GM19463 (cell line): ENCODE measurements around the gene SEMA4D.

Source experiments
- ATAC-seq: cut with Tn5 transposase; IDR thresholded peaks from one replicate; pipeline ENCODE4 v1.9.1; 2021; ENCODE audit warnings: mild to moderate bottlenecking, moderate library complexity; ENCODE audit not compliant: unreplicated experiment

Gene SEMA4D

DNA sequence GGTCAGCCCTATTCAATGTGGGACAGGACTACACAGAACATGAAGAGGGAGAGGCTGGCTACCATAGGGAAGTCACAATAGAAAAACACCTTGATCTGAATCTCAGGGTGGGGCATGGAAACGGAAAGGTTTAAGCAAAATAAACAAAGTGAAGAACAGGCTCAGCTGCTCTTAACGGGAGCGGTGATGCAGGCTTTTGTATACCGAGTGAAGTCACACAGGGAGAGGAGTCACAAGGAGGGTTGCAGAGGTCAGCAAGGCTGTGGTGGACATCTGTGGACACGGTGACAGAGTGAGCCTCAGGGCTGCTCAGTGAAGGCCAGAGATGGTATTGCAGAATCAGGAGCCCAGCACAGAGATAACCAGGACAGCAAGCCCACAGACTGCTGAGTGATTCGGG is 30.6 kb upstream of the SEMA4D start:
- no peak for ATAC-seq

DNA sequence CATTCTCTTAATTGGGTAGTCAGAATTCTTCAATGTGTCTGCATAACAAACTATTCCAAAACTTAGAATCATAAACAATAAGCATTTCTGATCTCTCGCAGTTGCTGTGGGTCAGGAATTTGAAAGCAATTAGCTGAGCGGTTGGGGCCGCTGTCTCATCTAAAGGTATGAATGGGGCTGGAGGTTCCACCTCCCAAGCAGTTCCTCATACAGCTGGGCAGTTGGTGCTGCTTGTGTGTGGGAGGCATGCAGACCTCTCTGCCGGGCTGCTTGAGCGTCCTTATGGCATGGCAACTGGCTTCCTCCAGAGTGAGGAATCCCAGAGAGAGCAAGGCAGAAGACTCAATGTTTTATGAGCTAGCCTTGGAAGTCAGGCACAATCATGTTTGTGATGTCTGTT is 30.2 kb upstream of the SEMA4D start:
- ATAC-seq, result no peak

DNA sequence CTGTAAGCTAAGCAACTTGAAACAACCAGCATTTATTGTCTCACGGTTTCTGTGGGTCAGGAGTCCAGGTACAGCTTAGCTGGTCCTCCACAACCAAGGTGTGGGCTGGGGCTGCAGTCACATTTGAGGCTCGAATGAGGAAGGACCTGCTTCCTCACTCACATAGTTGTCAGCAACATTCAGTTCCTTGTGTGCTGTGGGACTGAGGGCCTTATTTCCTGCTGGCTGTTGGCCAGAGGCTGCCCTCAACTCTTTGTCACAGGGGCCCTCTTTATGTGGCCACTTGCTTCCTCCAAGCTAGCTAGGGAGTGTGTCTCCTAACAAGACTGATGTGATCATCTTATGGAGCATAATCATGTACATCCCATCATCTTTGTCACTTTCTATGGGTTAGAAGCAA is 29.2 kb upstream of the SEMA4D start:
- ATAC-seq, result no peak

DNA sequence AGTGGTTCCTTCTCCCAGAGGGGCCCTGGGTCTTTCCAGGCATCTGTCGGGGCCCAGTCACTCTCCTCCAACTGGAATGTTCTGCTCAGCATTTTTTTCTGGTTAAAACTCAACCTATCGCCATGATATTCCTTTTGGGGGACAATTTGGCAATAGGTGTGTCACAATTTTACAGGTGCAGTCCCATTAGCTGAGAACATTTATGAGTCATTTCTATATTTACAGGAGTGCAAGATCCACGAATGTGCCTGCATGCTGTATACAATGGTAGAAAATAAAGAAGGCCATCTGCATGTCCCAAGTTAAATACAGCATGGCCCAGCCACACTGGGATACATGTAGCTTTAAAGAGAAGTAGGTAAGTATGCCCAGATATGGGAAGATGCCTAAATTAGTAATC is 28.8 kb upstream of the SEMA4D start:
- no peak for ATAC-seq

DNA sequence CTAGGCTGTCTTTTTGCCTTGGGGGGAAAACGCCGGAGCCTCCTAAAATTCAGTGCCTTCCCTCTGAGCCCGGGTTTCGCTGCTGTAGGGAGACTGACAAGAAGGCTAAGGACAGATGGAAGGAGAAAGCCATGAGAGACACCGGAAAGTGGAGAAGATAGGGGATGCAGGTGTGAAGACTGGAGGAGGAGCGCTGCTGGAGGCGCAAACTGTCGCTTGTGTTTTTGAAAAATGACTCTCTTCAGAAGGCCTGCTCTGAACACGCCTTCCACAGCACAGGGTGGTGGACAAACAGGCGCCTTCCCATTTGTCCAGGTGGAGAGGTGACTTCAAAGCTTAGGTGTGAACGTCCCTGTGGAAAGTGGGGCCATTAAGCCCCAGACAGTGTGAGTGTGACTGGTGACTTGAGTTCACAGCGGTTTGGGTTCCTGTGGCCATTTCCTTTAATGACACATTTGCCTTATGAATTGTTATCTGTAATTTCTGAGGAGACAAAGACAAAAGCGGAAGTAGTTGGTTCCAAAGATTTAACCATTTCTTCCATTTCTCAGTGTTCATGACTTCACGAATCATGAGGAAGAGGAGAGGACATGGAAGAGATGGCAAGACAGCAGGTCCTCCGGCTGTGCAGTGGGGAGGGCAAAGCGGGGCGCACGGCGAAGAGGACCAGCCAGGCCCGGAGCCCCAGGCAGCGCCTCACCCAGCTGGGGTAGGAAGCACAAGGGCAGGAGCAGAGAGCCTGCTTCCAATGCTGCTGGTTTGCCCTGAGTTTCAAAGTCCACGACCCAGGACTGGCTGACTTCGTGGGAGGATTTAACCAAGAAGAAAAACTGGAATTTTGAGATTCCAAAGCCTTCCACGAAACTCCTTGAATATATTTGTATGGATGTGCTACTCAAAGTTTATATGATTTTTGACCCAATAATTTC is 27.8 kb upstream of the SEMA4D start:
- no peak for ATAC-seq

DNA sequence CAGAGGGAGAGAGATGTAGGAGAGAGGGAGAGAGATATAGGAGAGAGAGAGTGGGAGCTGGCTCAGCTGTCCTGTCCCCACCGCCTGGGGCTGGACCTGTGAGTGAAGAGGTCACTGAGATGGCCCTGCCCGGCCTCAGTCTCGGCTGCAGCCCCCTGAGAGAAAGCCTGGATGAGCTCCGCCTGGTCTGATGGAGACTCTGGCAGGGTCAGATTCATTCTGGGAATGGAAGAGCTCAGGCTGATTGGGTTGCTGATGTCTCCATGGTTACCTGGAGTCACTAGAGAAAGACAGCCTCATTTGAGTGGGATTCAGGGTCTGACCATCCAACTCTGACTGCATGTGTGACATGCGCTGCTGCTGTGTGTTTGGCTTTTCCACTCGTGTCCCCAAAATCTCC is 27.1 kb upstream of the SEMA4D start:
- ATAC-seq, result no peak

DNA sequence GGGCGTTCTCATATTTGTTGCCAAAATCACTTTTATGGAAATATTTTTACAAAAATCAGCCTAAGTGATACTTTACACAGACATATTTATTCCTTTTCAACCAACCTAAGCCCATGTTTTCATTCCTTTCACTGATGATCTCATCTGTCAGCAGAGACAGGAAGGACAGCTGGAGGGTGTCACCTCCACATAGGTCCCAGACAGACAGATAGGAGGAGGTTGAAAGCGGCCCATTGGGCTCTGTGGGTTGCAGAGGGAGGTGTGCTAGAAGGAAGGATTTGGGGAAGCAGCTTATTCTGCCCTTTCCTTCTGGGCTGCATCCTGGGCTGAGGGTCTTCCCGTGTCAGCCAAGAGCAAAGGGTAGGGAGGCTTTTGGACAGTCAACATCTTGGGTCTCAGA is 26.0 kb upstream of the SEMA4D start:
- no peak for ATAC-seq

DNA sequence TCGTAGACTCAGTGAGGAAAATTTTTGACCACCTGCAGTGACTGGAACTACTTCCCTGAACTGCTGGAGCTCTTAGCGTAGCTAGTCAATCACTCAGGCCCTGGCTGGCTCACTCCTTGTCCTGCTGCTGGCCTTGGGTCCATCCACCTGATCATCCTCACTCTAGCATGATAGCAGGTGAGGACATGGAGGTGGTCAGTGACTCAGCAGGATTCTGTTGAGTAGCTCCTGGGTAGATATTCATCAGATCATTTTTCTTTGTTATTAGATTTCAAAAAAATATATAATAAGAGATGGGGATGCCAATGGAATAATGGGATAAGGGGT is 25.0 kb upstream of the SEMA4D start:
- no peak for ATAC-seq

DNA sequence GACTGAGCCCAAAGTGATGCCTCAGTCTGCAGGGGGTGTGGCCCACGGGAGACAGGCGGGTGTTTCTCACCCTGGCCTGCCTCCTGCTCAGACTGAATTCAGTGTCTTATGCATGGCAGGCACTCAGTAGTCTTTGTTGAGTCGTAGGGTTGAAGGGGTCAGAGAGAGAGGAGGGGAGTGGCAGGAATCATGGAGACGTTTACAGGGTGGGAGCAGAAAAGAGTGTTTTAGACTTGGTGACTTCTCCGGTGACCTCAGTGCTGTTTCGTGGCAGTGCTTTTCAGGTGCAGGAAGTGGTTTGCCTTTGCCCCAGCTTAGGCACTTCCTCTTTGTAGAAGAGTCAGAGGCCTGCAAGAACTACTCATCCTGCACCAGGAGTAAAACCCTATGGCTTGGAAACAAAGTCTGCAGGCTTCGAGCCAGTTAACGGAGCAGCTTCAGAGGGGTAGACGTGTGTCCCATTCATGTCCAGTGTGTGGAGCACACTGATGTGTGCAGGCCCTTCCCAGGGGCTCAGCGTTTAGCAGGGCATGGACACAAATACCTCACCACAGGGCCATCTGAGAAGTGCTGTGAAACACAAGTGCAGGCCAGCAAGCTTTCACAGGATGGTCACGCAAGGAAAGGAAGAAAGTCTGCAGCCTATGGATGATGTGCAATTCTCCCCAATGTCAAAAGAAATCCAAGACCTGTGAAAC is 24.5 kb upstream of the SEMA4D start:
- peak; percentile 83 for ATAC-seq

DNA sequence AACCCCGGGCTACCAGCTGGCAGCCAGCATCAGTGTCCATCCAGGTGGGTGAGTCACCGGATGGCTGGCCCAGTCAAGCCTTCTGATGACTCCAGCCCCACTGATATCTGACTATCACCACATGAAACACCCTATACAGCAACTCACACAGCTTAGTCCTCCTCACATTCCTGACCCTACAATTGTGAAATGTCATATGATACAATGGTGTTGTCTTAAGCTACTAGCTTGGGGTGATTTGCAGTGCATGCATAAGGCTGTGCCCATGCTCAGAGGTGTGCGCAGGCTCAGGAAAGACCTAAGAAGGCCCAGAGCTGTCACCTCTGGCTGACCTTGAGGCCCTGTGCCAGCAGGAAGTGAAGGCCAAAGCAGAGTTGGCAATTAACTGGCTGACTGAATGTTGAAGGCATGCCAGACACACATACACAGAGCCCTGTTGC is 21.5 kb upstream of the SEMA4D start:
- ATAC-seq, result peak; percentile 16

DNA sequence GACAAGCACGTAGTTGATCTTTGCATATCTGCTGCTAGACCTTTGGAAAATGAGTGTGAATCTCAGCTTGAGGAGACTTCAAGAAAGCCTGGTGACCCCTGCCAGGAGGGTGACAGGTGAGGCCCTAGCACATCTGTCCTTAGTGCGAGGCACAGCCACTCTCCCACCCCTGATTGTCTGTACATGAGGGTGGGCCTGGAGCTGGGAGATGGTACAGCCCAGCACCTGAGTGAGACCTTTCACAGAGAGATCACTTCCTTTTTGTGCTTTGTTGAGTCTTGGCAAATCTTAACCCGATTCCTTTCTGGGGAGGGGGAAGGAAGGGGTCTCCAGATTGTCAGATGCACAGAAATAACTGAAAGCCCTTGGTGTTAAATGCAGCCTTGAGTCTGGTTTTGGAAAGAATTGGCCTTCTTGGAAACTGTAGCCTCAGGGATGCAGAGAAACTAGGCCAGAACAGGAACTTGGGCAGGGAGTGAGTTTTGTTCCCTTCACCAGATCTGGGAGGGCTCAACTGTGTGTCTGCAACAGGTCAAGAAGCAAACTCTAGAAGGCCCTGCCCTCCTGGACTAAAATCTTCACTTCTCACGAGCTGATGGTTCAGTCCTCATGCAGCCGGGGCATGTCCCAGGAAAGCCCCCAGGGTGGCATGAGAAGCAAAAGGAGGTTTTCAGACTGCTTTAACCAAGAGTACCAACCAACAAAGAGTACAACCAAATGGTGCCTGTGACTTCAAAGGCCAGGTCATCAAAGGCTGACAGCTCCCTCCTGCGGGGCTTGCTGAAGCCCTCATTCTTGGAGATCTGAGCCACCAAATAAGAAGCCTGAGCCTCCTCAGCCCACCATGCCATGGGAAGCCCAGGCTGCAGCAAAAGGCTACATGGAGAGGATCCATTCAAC is 20.8 kb upstream of the SEMA4D start:
- peak; percentile 31 for ATAC-seq

DNA sequence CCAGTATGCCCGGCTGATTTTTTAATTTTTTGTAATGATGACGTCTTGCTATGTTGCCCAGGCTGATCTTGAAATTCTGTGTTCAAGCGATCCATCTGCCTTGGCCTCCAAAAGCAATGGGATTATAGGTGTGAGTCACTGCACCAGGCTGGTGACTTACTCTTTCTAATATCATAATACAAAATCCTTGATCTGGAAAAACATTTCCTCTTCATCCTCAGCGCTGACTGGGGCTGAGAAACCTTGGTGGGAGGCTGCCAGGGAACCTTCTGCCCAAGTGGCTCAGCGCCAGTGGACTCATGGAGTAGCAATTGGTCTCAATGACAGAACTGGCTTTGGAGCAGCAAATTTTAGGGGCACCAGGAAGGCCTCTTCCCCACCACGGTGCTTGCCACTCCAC is 17.5 kb upstream of the SEMA4D start:
- no peak for ATAC-seq

DNA sequence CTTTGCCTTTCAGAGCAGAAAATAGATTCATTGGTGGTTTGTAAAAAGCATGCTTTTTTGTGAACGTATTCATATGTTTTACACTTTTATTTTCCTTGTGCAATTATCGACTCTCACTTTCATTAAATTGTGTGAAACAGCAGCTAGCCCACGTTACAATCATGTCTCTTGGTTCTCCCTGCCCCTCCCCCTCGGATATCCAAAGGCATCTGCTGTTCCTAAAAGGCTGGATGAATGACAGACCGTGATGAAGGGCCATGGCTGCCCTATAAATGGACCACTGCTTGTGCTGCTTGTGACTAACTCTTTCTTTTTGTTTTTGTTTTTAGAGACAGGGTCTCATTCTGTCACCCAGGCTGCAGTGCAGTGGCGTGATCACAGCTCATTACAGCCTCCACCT is 17.0 kb upstream of the SEMA4D start:
- no peak for ATAC-seq

DNA sequence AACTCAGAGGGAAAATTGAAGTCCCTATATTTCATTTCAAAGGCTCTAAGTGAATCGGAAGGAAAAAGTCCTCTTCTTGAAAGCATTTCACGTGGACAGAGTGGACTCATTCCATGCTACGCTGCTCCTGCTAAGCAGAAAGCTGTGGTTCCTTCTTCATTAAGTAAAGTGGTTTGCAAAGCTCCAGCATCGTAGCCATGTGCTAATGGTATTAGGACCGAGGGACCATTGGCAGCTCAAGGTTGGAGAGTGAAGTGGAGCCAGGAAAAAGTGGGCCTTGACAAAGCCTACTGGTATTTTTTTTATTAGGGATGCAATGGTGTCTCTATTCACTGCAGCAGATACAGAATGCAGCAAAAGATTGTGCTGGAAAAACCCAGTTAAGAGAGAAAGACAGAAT is 16.4 kb upstream of the SEMA4D start:
- ATAC-seq, result no peak

DNA sequence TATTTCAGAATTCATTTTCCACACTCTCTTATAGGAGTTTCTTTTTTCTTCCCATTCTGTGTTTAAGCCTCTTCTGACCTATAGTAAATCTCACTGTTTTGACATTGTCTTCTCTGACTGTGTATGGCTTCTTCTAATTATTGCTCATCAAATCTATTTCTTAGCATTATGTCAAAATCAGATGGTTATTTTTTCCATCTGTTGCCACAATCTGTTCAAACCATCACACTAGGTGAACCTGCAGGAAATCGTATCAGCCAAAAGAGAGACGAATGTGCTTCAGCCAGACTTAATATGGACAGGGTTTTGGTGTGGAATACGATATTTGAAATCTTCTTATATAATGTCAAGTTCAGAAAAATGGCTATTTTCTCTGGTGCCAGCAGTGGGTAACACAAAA is 15.9 kb upstream of the SEMA4D start:
- ATAC-seq, result no peak

DNA sequence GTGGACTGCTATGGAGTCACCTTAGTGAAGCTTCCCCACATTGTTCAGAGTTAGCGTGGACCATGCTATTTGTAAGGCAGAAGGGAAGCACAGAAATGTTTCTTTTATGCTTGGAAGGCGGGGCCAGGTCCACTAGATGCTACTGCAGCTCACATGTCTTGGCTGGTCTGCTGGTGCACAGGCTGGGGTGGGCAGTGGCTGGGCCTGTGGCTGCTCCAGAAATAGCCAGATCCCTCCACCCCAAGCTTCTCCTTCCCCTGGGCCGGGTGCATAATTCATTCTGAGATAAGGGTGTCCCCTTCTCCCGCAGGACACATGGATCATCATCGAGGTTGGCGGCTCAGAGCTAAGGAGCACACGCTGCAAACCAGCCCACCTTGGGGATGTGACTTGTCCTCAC is 14.5 kb upstream of the SEMA4D start:
- no peak for ATAC-seq

DNA sequence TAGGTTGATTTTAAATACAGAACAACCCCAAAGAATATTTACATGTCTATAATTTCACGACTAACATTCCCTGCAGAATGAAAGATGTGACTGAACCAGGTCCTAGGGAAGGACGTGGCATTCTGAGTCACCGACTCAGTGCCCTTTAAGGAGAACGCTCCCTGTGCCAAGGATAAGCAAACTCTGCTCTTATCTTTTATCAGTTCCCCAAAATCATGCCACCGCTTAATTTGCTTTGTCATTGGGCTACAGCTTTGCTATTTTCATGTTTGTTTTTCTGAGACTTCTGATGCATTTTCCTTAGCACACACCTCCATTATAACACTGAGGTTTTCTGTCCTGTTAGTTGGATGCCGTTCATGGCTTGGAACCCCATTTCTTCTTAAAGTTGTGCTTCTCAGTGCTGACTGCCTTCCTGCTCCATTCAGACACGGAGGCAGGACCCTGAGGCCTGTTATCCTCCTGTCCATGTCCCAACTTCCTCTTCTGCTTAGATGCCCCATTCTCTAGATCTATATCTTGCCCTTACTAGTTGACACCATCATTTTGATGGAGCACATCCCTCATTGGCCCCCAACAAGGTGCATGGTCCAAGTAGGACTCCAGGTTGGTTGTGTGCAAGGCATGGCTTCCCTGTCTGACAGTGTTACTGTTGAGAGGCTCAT is 11.2 kb upstream of the SEMA4D start:
- ATAC-seq, result no peak

DNA sequence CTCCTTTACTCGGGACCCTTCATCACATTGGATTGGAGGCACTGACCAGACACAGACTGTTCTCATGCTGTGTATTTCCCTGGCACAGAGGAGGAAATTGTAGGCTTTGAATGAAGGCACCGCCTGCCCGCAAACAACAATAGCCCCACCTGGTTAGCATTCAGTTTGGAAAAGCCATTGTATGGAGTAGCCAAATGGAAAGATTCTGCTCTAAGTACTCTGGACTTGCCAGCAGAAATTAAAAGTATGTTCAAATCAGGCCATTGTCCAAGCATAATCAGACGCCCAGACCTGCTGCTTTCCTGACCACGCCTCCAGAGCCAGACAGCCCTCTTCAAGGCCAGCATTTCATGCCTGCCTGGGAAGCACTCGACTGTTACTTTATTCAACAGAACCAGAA is 8.0 kb upstream of the SEMA4D start:
- no peak for ATAC-seq

DNA sequence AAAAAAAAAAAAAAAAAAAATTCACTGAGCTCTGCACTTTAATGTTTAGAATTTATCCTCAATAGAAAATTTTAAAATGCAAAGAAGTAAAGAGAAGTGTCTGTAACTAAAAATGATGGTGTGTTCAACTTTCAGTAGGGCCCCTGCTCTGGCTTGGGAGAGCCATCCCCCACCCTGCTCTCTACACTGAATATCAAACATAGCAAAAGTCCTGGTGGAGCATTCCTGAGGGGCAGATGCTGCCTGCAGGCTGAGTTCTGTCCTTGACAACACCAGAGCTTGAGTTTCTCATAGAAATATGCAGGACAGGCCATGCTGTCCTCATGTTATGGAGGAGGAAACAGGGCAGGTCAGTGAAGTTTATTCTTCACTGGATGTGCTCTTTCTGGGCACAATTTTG is 7.1 kb upstream of the SEMA4D start:
- no peak for ATAC-seq

DNA sequence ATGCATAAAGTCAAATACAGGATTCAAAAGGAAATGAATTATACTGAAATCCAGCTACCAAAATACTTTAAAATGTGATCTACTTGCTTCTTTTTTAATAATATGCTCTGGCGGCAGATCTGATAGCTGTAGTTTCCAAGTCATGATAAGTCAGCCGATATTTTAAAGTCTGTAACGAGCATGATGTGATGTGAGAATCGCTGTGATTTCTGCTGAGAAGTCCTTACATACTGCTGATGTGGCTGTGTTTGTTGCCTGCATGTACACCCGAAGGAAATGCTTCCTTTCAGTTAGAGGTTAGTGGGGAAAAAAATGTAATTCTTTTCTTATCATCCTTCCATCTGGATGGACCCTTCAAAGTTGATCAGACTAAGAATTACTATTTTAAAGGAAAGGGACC is 4.8 kb upstream of the SEMA4D start:
- ATAC-seq, result no peak

DNA sequence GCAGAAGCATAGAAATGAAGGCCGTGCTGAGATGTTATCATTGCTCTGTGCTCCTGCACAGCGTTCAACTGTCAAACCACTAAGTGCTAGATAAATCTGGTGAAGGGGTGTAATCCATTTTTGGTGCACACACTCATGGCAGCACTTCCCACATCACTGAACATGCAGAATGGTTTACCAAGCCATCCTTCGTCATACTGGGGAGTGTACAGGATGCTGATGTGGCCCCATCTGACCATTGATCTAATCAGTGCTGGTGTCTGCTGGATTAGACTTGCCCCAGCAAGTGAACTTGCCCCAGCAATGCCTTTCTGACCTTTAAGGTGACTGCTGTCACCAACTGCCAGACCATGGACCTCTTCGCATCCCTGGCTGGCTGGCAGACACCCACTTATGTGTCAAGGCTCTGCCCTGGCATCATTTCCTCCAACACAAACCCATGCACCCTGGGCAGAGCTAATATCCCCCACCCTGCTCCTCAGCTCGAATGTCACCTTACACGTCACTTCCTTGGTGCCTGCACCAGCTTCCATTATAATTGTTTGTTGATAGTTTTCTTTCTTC is 4.2 kb upstream of the SEMA4D start:
- no peak for ATAC-seq
